HepG2 (cell line): ENCODE data around the gene PKP1. TPM values are rescaled to one million over a fixed set of nuclear protein-coding genes. Genes with fewer than 3 reads are reported as not detected.

Source experiments
- ATAC-seq: fragments of 200-7000 bp; cut with Tn5 transposase; 3 replicates; pipeline ENCODE4 v1.9.1; 2020; ENCODE audit warnings: mild to moderate bottlenecking, moderate library complexity
- BruUV-seq: library from RNA; stranded (reverse); fragments of 400-500 nt; replicated peaks from 2 replicates; lab custom pipeline; 2021; lab: Mats Ljungman, UMichigan
- CTCF ChIA-PET: fragments of 300-600 bp; formaldehyde crosslinking; extraction: SDS; loops from one replicate; lab custom pipeline; 2021; ENCODE audit warnings: low total read pairs, inconsistent platforms, low intra/inter-chr PET ratio; lab: Yijun Ruan, JAX
- POLR2A ChIA-PET: fragments of 350-600 bp; sonication (Branson Sonifier 250); formaldehyde crosslinking; loops from one replicate; lab custom pipeline; 2020; ENCODE audit warnings: antibody characterized with exemption, inconsistent platforms; lab: Yijun Ruan, JAX
- DNase-seq: peaks from one replicate; pipeline ENCODE4 v3.0.0-alpha.2; 2015; ENCODE audit warnings: low spot score
- FAIRE-seq: peaks from 3 replicates; lab custom pipeline; 2011; peaks lifted over from hg19 to GRCh38; lab: Jason Lieb, UNC
- H2AFZ ChIP-seq: one replicate; pipeline ENCODE4 v1.6.1; 2011; ENCODE audit warnings: low read length, inconsistent platforms
- H3K27ac ChIP-seq: fragments of 300-600 bp; 3 replicates; pipeline ENCODE4 v1.8.0; 2011; ENCODE audit warnings: mixed run types, mild to moderate bottlenecking, mixed read lengths, low read length, inconsistent platforms; ENCODE audit not compliant: insufficient read depth; ENCODE audit errors: extremely low read length
- H3K27me3 ChIP-seq, 2 experiments: fragments of 200-600 bp in 1 of 2; 2 replicates in 1 of 2; 3 replicates in 1 of 2; pipeline versions ENCODE4 v1.6.0 to v1.8.0; 2011; ENCODE audit warnings: low read length in 2 of 2, mild to moderate bottlenecking in 2 of 2, moderate library complexity in 2 of 2, inconsistent platforms in 1 of 2; ENCODE audit not compliant: insufficient read depth in 2 of 2, control insufficient read depth in 1 of 2
- H3K36me3 ChIP-seq, 2 experiments: fragments of 200-600 bp in 1 of 2; replicated peaks in 1 of 2; 2 replicates in 1 of 2; 3 replicates in 1 of 2; pipeline versions ENCODE4 v1.5.1 to v1.8.0; 2011; ENCODE audit warnings: low read length in 2 of 2, inconsistent platforms in 1 of 2; ENCODE audit not compliant: insufficient read depth in 2 of 2, control insufficient read depth in 1 of 2
- H3K4me1 ChIP-seq: 2 replicates; pipeline ENCODE4 v1.5.1; 2012; ENCODE audit warnings: low read length, inconsistent platforms; ENCODE audit not compliant: insufficient read depth
- H3K4me2 ChIP-seq: 2 replicates; pipeline ENCODE4 v1.6.0; 2011; ENCODE audit warnings: low read depth, low read length, inconsistent platforms
- H3K4me3 ChIP-seq, 3 experiments: fragments of 200-600 bp in 1 of 3; sonication (generic), shearing (Covaris generic) in 1 of 3; replicated peaks in 1 of 3; 2 replicates each; pipeline ENCODE4 v1.5.1; 2011 to 2016; ENCODE audit warnings: low read length in 3 of 3, inconsistent platforms in 2 of 3, low read depth in 2 of 3, mild to moderate bottlenecking in 2 of 3, control low read depth in 1 of 3, mixed read lengths in 1 of 3; ENCODE audit not compliant: insufficient read depth in 1 of 3
- H3K79me2 ChIP-seq: one replicate; pipeline ENCODE4 v1.6.1; 2011; ENCODE audit warnings: low read length, inconsistent platforms; ENCODE audit not compliant: insufficient read depth
- H3K9ac ChIP-seq: 2 replicates; pipeline ENCODE4 v1.6.0; 2011; ENCODE audit warnings: mild to moderate bottlenecking, low read depth, low read length, inconsistent platforms; ENCODE audit not compliant: insufficient read depth
- H3K9me3 ChIP-seq: 2 replicates; pipeline ENCODE4 v1.5.1; 2012; ENCODE audit warnings: mild to moderate bottlenecking, low read length
- H4K20me1 ChIP-seq: 2 replicates; pipeline ENCODE4 v1.6.0; 2011; ENCODE audit warnings: inconsistent platforms, mild to moderate bottlenecking, low read length, moderate library complexity; ENCODE audit not compliant: insufficient read depth
- ZNF274 ChIP-seq: sonication (generic); formaldehyde crosslinking; IDR thresholded peaks from 2 replicates; pipeline ENCODE4 v1.5.1; 2020; ENCODE audit warnings: mild to moderate bottlenecking, missing genetic modification reagents
- WGBS: methylation state at CpG from one replicate; pipeline ENCODE4 v1.1.6; 2017; ENCODE audit warnings: low lambda C conversion rate; 5-methylcytosine and 5-hydroxymethylcytosine counted together
- in situ Hi-C: cut with HindIII; loops from 2 replicates; pipeline ENCODE4 v1.10.0; 2017; ENCODE audit warnings: low pct_unique_long_range_greater_than_20kb; ENCODE audit not compliant: extremely low pct_ligation_motif_present
- intact Hi-C: fragments of 100-400 bp; cut with micrococcal nuclease; formaldehyde crosslinking; loops from one replicate; pipeline ENCODE4 v1.10.0; 2022; ENCODE audit not compliant: unreplicated experiment
- polyA plus RNA-seq, 8 experiments: library from polyadenylated mRNA; depleted of rRNA in 3 of 8; stranded (reverse) in 7 of 8; unstranded in 1 of 8; fragments of >200 nt; fragmentation: Illumina TruSeq in 4 of 8; extraction: Trizol in 4 of 8; gene quantifications; 2 replicates each; pipeline versions ENCODE4 v1.2.1 to v1.2.3, GENCODE V29; 2011 to 2016; ENCODE audit warnings: low read depth in 4 of 8, missing spikeins in 1 of 8, mixed read lengths in 1 of 8; ENCODE audit not compliant: insufficient read depth in 1 of 8
- total RNA-seq, 5 experiments: library from RNA; depleted of rRNA; stranded (reverse); fragments of >200 nt; fragmentation: Illumina TruSeq; extraction: Trizol; gene quantifications; 2 replicates each; pipeline ENCODE4 v1.2.3, GENCODE V29; 2016; ENCODE audit warnings: low read depth in 1 of 5
- TF ChIP-seq, protein P1 (sequence below): sonication (generic); formaldehyde crosslinking; IDR thresholded peaks from 2 replicates; pipeline ENCODE4 v1.4.0; 2020; ENCODE audit warnings: missing genetic modification reagents, mild to moderate bottlenecking, borderline replicate concordance

The PKP1 gene
- total and polyA plus RNA-seq, 2 of the 13 experiments (the other 11 are each of a cell fraction or from before 2014, with no cell fraction given) = not detected

DNA sequence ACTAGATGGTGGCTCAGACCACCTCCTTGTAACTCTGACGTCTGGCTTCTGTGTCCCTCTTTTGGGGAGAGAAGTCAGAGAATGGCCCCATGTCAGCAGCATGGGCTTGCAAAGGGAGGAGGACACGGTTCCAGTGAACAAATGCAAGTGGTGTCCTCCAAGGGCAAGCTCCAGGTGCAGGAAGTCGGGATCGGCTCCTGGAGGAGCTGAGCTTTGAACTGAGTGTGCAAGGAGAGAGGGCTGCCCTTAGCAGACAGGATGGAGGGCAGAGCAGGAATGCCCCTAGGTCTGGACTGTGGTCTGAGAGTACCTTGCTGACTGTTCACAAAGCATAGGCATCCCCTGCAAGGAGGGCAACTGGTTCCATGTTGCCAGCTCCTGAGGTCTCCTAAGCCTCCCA, 17.3 kb downstream of the PKP1 start:
- intact Hi-C loops = no loop called here
- no peak overlapping the region for H3K4me3 ChIP-seq
- H3K79me2 ChIP-seq = no peaks in the 10 kb centered on the region
- no peaks in the 10 kb centered on the region for H3K9me3 ChIP-seq
- TF ChIP-seq, protein P1, sequence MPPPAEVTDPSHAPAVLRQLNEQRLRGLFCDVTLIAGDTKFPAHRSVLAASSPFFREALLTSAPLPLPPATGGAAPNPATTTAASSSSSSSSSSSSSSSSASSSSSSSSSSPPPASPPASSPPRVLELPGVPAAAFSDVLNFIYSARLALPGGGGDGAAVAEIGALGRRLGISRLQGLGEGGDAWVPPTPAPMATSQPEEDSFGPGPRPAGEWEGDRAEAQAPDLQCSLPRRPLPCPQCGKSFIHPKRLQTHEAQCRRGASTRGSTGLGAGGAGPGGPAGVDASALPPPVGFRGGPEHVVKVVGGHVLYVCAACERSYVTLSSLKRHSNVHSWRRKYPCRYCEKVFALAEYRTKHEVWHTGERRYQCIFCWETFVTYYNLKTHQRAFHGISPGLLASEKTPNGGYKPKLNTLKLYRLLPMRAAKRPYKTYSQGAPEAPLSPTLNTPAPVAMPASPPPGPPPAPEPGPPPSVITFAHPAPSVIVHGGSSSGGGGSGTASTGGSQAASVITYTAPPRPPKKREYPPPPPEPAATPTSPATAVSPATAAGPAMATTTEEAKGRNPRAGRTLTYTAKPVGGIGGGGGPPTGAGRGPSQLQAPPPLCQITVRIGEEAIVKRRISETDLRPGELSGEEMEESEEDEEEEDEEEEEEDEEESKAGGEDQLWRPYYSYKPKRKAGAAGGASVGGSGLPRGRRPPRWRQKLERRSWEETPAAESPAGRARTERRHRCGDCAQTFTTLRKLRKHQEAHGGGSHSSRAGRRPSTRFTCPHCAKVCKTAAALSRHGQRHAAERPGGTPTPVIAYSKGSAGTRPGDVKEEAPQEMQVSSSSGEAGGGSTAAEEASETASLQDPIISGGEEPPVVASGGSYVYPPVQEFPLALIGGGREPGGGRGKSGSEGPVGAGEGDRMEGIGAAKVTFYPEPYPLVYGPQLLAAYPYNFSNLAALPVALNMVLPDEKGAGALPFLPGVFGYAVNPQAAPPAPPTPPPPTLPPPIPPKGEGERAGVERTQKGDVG (CRISPR knock-in tag) = no peak
- TF ChIP-seq ZNF274 (CRISPR knock-in tag) = no peak
- TF ChIP-seq, all 625 proteins: peak for 0
- Histone ChIP-seq H2AFZ (no peak overlapping the region), H3K4me2 (no peak overlapping the region), H3K9ac (no peak overlapping the region), H4K20me1 (no peaks in the 10 kb centered on the region), H3K4me1 (peaks cover 8% of the 10 kb centered on the region), H3K27ac (no peak overlapping the region), H3K36me3 (no peaks in the 10 kb centered on the region), H3K27me3 (peaks cover 3 to 28% of the 10 kb centered on the region in 2 experiments; a peak in 3 of 5 replicates)
- FAIRE-seq = no peak
- 0% methylated on average over 3 of the region's 4 CpGs for WGBS
- in situ Hi-C loops = no loop called here
- DNase-seq = no peak
- ATAC-seq = no peak
- ChIA-PET POLR2A (no interaction called here), CTCF (no interaction called here)
- BruUV-seq = no TSS peak
